ACC112 (cell line): ENCODE results near the gene TMIGD3.

Experiments
- H2AFZ ChIP-seq: fragments of 200-600 bp; sonication (generic); one replicate; pipeline ENCODE4 v1.6.0; 2017; ENCODE audit warnings: antibody characterized with exemption, low read length; ENCODE audit not compliant: unreplicated experiment
- H3K27ac ChIP-seq: fragments of 200-600 bp; sonication (generic); 2 replicates; pipeline ENCODE4 v1.5.1; 2014; ENCODE audit warnings: low read depth, mild to moderate bottlenecking, antibody characterized with exemption, low read length, moderate library complexity
- H3K27me3 ChIP-seq: fragments of 200-600 bp; sonication (generic); 2 replicates; pipeline ENCODE4 v1.6.1; 2014; ENCODE audit warnings: mild to moderate bottlenecking, antibody characterized with exemption, low read length, moderate library complexity, mixed read lengths; ENCODE audit not compliant: insufficient read depth
- H3K36me3 ChIP-seq: fragments of 200-600 bp; sonication (generic); 2 replicates; pipeline ENCODE4 v1.6.1; 2016; ENCODE audit warnings: mild to moderate bottlenecking, antibody characterized with exemption, low read length, moderate library complexity, mixed read lengths; ENCODE audit not compliant: insufficient read depth
- H3K4me1 ChIP-seq: fragments of 200-600 bp; sonication (generic); one replicate; pipeline ENCODE4 v1.6.1; 2016; ENCODE audit warnings: low read length, mixed read lengths; ENCODE audit not compliant: insufficient read depth, unreplicated experiment, control insufficient read depth
- H3K4me3 ChIP-seq: fragments of 200-600 bp; sonication (generic); 2 replicates; pipeline ENCODE4 v1.5.1; 2014; ENCODE audit warnings: mild to moderate bottlenecking, low read depth, low read length
- H3K79me2 ChIP-seq: fragments of 200-600 bp; sonication (generic); one replicate; pipeline ENCODE4 v1.6.0; 2016; ENCODE audit warnings: low read length; ENCODE audit not compliant: control insufficient read depth, unreplicated experiment, insufficient read depth

TMIGD3 gene

DNA sequence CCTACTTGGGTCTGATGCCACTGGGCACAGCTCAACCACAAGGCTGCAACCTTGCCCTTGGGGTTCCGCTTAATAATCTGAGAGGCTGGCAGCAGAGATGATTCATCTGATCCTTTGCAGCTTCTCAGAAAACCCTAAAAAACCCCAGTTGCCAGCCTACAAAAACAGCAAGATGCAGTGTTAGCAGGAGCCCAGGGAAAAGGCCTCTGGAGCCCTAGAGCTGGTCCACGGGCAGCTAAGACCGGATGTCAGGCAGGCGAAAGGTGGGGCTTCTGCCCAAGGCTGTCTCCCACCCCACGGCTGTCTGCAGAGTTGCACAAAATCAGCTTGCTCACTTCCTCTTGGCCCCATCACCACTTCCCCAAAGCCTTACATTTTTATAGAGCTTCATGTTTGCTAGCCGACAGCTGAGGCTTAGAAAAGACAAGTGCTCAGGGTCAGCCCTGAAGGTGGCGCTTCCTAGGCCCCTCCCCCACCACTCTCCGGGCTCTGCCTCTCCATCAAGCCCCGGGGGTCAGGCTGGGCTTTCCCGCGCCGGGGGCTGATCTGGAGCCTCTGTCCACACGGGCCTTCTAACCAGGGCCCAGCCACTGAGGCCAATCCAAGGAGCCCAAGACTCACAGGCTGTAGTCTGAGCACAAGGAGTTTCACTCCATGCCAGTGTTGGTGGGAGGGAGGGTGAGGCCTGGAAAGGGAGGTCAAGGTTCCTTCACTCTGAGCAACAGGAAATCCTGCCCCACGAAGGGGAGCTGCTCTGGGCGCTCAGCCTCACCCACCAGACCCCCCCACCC, 4.2 kb upstream of the TMIGD3 start:
- Histone ChIP-seq H3K4me3 (peak overlapping the region; percentile 63), H3K79me2 (no peaks in the 10 kb centered on the region), H3K27me3 (0 out of 2 replicates have a peak, but pooled peaks cover 4% of the 10 kb centered on the region), H3K27ac (peak overlapping the region; percentile 82), H2AFZ (peak overlapping the region; percentile 93), H3K36me3 (no peaks in the 10 kb centered on the region), H3K4me1 (peaks cover 16% of the 10 kb centered on the region)

DNA sequence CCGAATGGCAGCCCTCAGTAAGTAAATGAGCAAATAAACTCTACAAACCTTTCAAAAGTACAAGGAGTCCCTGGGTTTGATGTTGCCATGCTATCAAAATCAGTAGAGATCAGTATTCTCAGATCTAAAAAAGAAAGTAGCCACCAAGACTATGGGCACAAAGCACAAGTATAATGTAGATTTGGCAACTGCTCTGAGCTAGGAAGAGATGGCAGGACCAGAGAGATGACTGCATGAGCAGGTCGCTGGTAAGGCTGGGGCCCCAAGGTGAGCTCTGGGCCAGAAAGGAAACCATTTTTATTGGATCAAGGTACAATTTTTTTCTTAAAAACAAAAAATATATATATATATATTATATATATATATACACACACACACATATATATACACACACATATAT, 3.1 kb upstream of the TMIGD3 start:
- Histone ChIP-seq H3K27ac (no peak overlapping the region), H2AFZ (no peak overlapping the region), H3K36me3 (no peaks in the 10 kb centered on the region), H3K4me3 (no peak overlapping the region), H3K27me3 (peaks cover 6% of the 10 kb centered on the region; the same call in 1 of the 2 replicates), H3K79me2 (no peaks in the 10 kb centered on the region), H3K4me1 (peaks cover 16% of the 10 kb centered on the region)

DNA sequence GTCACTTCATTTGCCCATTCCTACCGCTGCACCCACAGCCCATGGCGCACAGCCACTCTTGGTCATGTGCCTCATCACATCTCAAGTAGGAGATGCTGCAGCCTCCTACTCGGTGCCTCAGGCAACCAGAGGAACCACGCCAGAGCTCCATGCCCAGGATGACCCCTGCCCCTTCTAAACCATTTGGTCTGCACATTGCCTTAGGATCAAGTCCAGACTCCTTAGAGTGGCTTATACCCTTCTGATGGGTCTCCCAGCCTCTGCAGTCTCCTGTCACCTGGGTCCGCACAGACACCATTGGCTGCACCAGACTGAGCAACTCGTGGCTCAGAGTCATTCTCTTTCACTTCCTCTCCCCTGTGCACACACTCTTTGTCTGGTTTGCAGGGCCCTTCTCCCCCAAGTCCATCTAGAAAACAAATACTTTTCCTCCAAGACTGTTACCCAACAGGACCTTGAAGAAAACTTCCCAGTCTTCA, 2.2 kb upstream of the TMIGD3 start:
- no peak overlapping the region for H3K27ac ChIP-seq
- peaks cover 14% of the 10 kb centered on the region for H3K27me3 ChIP-seq
- no peak overlapping the region for H3K4me3 ChIP-seq
- H3K79me2 ChIP-seq, result no peaks in the 10 kb centered on the region
- H2AFZ ChIP-seq, result no peak overlapping the region
- H3K4me1 ChIP-seq, result peaks cover 16% of the 10 kb centered on the region
- no peaks in the 10 kb centered on the region for H3K36me3 ChIP-seq

DNA sequence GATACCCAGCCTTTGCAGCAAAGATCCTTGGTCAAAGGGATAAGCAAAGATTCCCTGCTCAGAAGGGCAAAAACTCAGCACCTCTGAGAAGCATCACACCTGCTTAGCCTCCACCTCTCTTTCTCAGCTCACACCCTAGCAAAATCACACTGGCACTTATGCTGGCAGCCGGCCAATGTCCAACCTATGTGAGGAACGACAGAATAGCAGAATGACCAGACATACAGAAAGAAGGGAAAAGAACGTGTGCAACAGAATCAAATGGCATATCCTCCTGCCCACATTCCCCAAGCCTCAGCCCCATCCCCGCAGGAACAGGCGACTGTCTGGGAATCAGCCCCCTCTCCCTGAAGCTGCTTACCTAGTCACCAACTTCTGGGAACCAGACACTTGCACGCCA, 664 bp upstream of the TMIGD3 start:
- no peaks in the 10 kb centered on the region for H3K79me2 ChIP-seq
- H3K36me3 ChIP-seq, result no peaks in the 10 kb centered on the region
- peaks cover 16% of the 10 kb centered on the region for H3K4me1 ChIP-seq
- H3K27me3 ChIP-seq, result peaks cover 20% of the 10 kb centered on the region
- no peak overlapping the region for H3K27ac ChIP-seq
- H3K4me3 ChIP-seq, result no peak overlapping the region
- H2AFZ ChIP-seq, result no peak overlapping the region

DNA sequence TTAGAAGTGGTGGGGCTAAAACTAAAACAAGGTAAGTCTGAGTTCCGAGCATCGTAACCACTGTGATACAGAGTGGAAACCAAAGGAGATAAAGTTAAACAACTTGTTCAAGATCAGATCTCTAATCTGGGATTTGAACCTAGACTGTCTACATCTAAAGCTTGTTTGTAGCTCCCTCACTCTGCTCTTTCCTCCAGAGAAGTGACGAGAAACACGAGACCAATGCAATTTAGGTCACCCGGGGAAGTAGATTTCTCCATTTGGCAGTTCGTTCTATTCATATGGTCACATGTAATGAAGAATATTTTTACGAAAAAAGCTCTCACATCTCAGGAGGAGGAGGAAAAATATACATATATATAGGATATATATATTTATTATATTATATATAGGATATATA, 1.8 kb downstream of the TMIGD3 start:
- Histone ChIP-seq H3K27ac (no peak overlapping the region), H3K36me3 (no peaks in the 10 kb centered on the region), H3K4me1 (no peaks in the 10 kb centered on the region), H3K79me2 (no peaks in the 10 kb centered on the region), H2AFZ (no peak overlapping the region), H3K4me3 (no peak overlapping the region), H3K27me3 (peaks cover 33% of the 10 kb centered on the region)

DNA sequence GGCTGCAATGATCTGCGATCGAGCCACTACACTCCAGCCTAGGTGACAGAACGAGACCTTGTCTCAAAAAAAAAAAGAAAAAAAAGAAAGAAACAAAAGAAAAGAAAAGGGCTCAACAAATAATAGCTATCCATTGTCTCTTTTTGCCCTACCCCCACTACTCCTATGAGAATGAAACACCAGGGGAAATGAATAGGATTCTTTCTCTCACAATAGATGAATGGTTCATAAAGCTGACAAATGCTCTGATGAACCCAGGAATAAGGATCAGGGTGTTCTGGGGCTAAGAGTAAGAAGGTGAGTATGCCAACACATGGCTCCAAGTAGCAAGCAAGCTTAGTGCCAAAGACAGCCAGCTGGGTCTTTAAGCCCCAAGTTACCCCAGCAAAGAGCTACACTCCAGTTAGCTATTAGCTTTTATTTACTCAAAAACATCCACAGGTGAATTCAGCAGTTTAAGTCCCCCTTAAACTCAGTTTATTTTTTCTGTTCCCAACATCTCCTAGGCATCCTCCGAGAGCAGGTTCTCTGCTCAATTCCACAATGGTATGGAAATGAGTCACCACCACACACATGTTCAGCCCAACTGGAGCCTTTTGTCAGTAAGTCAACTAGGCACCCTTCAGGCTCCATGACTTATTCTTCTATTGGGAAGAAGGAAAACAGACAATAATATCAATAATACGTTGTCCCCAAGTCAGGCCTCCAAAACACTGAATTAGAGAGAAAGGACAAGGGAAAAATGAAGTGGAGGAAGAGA, 4.2 kb downstream of the TMIGD3 start:
- Histone ChIP-seq H3K79me2 (no peaks in the 10 kb centered on the region), H3K27ac (no peak overlapping the region), H3K36me3 (no peaks in the 10 kb centered on the region), H3K27me3 (peaks cover 51% of the 10 kb centered on the region), H3K4me3 (no peak overlapping the region), H2AFZ (no peak overlapping the region), H3K4me1 (no peaks in the 10 kb centered on the region)

DNA sequence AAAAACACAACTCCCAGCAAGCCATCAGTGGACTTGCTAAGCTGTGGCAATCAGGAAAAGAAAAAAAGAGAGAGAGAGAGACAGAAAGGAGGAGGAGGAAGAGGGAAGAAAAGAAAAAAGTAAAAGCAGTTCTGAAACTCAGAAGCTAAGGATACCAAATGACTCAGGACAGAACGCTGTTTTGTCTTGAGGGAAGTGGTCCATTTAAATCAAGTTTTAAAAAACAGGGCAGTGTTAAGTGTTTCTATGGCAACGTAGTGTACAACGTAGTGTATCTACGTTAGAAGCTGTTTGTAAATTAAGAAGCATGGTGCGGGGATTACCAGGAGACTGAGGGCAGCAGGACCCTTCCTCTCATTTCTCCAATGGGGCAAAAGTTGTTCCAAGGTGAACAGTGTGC, 5.8 kb downstream of the TMIGD3 start:
- Histone ChIP-seq H2AFZ (no peak overlapping the region), H3K4me1 (no peaks in the 10 kb centered on the region), H3K27ac (no peak overlapping the region), H3K27me3 (peaks cover 59% of the 10 kb centered on the region), H3K79me2 (no peaks in the 10 kb centered on the region), H3K36me3 (no peaks in the 10 kb centered on the region), H3K4me3 (no peak overlapping the region)

DNA sequence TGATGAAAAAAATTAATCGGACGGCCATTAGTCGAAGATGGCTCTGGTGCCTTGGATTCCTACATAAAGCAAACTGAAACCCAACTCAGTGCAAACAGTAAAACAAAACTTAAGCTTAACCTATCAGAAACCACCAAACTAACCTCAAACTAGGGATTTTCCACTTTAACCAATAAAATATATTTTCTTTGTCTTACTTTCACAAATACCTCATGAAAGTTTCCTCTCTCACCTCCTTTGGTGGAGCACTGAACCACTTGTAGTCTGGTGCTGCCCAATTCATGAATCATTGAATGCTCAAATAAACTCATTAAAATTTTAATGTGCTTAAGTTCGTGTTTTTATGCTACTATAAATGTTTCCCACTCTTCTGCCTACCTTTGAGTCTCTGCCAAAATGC, 7.0 kb downstream of the TMIGD3 start:
- Histone ChIP-seq H3K27ac (no peak overlapping the region), H3K4me3 (no peak overlapping the region)

DNA sequence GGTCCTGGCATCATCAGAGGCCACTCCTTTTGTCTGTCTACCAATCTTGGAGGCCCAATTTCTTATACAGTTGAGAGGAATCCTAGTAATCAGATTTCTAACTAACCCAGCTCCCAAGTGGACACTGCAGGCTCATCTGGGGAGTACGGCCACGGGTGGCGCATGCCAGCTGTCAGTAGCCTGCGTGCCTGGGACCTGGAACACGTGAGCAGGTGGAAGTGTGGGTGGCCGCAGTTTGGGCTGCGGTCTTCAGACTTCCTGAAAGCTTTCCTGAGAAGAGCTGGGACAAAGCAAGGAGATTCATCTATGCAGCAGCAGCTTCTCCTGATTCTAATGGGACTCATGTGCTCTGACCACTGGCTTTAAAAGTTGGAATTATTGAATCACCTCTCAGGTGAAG, 12.4 kb downstream of the TMIGD3 start:
- H3K4me1 ChIP-seq, result no peaks in the 10 kb centered on the region
- no peaks in the 10 kb centered on the region for H3K79me2 ChIP-seq
- H3K27me3 ChIP-seq, result peaks cover 32% of the 10 kb centered on the region
- no peak overlapping the region for H2AFZ ChIP-seq
- no peak overlapping the region for H3K27ac ChIP-seq
- H3K4me3 ChIP-seq, result no peak overlapping the region
- H3K36me3 ChIP-seq, result no peaks in the 10 kb centered on the region

More for the DNA sequence above, 7.0 kb downstream of the TMIGD3 start:
- Histone ChIP-seq H3K36me3 (no peaks in the 10 kb centered on the region), H3K79me2 (no peaks in the 10 kb centered on the region), H2AFZ (no peak overlapping the region), H3K4me1 (no peaks in the 10 kb centered on the region), H3K27me3 (peaks cover 60% of the 10 kb centered on the region)

DNA sequence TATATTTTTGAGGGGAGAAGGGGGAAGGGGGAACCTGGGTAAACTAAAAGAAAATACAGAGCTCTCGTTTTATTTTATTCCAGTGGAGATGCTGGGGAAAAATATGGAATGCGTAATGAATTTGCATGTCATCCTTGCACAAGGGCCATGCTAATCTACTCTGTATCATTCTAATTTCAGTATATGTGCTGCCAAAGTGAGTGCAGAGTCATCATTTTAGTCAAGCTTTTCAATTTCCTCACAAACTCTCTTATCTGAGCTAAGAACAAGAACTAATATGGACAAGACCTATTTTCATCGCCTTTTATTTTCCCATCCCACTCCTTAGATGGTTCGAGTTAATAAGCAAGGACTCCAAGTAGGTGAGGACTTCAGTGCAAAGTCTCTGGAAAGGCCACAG, 13.2 kb downstream of the TMIGD3 start:
- peaks cover 26% of the 10 kb centered on the region for H3K27me3 ChIP-seq
- no peaks in the 10 kb centered on the region for H3K79me2 ChIP-seq
- no peaks in the 10 kb centered on the region for H3K36me3 ChIP-seq
- no peaks in the 10 kb centered on the region for H3K4me1 ChIP-seq
- no peak overlapping the region for H3K4me3 ChIP-seq
- H2AFZ ChIP-seq, result no peak overlapping the region
- H3K27ac ChIP-seq, result no peak overlapping the region

DNA sequence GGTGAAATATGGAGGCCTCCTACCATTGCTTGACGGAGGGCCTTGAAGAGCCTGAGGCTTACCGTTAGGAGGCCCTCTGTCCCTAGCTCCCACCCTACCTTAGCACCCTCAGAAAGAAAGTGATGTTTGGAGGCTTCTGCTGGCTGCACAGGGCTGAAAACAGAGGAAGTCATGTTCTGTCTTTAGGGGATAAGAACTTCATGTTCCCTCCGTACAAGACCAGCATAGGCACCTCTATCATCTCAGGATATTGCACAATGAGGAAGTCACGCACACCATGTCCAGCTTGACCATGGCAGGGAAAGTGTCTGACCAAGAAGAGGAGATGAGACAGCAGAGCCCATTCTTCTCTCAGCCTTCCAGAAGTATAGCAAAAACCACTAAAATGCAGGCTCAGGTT, 13.8 kb downstream of the TMIGD3 start:
- peaks cover 20% of the 10 kb centered on the region for H3K27me3 ChIP-seq
- H3K79me2 ChIP-seq, result no peaks in the 10 kb centered on the region
- no peaks in the 10 kb centered on the region for H3K4me1 ChIP-seq
- H3K36me3 ChIP-seq, result no peaks in the 10 kb centered on the region
- no peak overlapping the region for H3K27ac ChIP-seq
- no peak overlapping the region for H3K4me3 ChIP-seq
- H2AFZ ChIP-seq, result no peak overlapping the region
